DND-41 (cell line): ENCODE results near the gene ZNF525.

Experiments
- EZH2 ChIP-seq: IDR thresholded peaks from 3 replicates; pipeline ENCODE4 v1.6.1; 2012; ENCODE audit warnings: borderline replicate concordance, low read depth, mild to moderate bottlenecking, moderate library complexity, low read length, inconsistent platforms; ENCODE audit not compliant: severe bottlenecking
- TF ChIP-seq, protein P1 (sequence below): IDR thresholded peaks from 2 replicates; pipeline ENCODE4 v1.5.1; 2012; ENCODE audit warnings: borderline replicate concordance, low read length, moderate library complexity, mild to moderate bottlenecking; ENCODE audit not compliant: poor library complexity, severe bottlenecking; ENCODE audit errors: extremely low read depth

DNA sequence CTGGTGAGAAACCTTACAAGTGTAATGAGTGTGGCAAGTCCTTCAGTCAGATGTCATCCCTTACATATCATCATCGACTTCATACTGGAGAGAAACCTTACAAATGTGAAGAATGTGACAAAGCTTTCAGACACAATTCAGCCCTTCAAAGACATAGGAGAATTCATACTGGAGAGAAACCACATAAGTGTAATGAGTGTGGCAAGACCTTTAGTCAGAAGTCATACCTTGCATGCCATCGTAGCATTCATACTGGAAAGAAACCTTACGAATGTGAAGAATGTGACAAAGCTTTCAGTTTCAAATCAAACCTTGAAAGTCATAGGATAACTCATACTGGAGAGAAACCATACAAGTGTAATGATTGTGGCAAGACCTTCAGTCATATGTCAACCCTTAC is 15.9 kb downstream of the ZNF525 start:
- TF ChIP-seq, protein P1, sequence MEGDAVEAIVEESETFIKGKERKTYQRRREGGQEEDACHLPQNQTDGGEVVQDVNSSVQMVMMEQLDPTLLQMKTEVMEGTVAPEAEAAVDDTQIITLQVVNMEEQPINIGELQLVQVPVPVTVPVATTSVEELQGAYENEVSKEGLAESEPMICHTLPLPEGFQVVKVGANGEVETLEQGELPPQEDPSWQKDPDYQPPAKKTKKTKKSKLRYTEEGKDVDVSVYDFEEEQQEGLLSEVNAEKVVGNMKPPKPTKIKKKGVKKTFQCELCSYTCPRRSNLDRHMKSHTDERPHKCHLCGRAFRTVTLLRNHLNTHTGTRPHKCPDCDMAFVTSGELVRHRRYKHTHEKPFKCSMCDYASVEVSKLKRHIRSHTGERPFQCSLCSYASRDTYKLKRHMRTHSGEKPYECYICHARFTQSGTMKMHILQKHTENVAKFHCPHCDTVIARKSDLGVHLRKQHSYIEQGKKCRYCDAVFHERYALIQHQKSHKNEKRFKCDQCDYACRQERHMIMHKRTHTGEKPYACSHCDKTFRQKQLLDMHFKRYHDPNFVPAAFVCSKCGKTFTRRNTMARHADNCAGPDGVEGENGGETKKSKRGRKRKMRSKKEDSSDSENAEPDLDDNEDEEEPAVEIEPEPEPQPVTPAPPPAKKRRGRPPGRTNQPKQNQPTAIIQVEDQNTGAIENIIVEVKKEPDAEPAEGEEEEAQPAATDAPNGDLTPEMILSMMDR = no peak
- TF ChIP-seq EZH2 = no peak
